ENCODE results near the gene DNAJC3. TPM values are rescaled to one million over a fixed set of nuclear protein-coding genes. Genes with fewer than 3 reads are reported as not detected.

DNAJC3 gene
- total RNA-seq, 4 donors from 2014 or later, result 42.9 to 46.3 (median 46.0) TPM

Small RNAs within 50 kb of the gene (small RNA-seq; reads per million reads assigned to genes)
- not detected for gene HMGN1P24

Other genes starting within 250 kb of the DNAJC3 start
- under 1 TPM in 1 of 4 donors, not detected in 3; 0.44 TPM for gene CLDN10, start 124.4 kb upstream of the DNAJC3 start, total RNA-seq
- 10 to 100 TPM; 31.2 to 72.8 (median 36.4) TPM for gene DZIP1, start 32.4 kb upstream of the DNAJC3 start, total RNA-seq